ENCODE data around the gene SGMS2.
A peak's percentile ranks its signal among the peaks of the same experiment; 100 is the strongest.

SGMS2 gene

DNA sequence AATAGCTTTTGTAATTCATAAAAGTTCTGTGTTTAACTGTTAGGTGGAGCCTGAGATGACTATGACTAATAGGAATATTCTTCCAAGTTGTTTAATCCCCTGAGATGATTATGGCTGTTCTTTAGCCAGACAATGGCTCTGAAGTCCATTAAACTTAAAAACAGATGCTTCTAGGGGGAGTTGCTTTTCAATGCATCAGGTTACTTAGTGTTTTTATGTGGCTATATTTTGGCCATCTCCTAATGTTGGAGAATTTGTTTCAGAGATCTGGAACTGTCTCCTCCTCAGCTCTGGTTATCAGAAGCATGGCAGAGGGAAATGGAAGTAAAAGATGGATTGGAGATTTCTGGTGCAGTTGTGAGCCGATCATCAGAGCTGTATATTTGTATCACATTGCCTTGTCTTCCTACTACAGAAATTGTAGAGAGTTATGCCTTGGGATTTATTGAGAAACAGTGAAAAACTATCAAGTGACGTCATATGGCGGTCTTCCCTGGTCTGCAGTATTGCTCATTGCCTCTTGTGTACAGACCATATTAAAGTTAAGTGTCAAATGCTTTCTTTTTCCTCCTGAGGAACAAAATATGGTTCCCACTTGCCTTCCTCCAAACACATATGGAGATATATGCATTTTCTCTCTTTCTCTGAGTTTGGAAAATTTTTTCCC, 29.8 kb downstream of the SGMS2 start:
- Histone ChIP-seq H3K4ac (ENCODE audit: low read depth, low read length) (no peak overlapping the region), H3K27ac (ENCODE audit: low read depth, low read length) (no peak overlapping the region), H3K79me2 (ENCODE audit: control insufficient read depth, insufficient read depth, low read length, poor library complexity) (no peaks in the 10 kb centered on the region), H2AFZ (ENCODE audit: insufficient read depth, low read length, poor library complexity) (no peak overlapping the region), H3K4me3 (ENCODE audit: low read depth, low read length) (no peak overlapping the region), H3K14ac (ENCODE audit: low read length) (no peak overlapping the region), H3K27me3 (ENCODE audit: insufficient read depth, low read length) (no peaks in the 10 kb centered on the region), H4K8ac (ENCODE audit: low read depth, low read length) (no peak overlapping the region), H3K4me1 (ENCODE audit: control insufficient read depth in 1 of 2, insufficient read depth in 2 of 2, low read length in 2 of 2) (no peaks in the 10 kb centered on the region), H2AK5ac (ENCODE audit: low read length) (no peak overlapping the region), H3K18ac (ENCODE audit: low read length) (no peak overlapping the region), H3K4me2 (ENCODE audit: low read length) (no peak overlapping the region), H2BK5ac (ENCODE audit: low read depth, low read length, poor library complexity) (no peak overlapping the region), H4K12ac (ENCODE audit: low read depth, low read length) (no peak overlapping the region), H2BK120ac (ENCODE audit: insufficient read depth, low read length, poor library complexity) (no peak overlapping the region), H3K23ac (ENCODE audit: low read length) (no peak overlapping the region), H3K79me1 (ENCODE audit: low read length) (no peaks in the 10 kb centered on the region), H3K9ac (ENCODE audit: low read length) (no peak overlapping the region), H3K9me3 (ENCODE audit: insufficient read depth, low read depth, low read length) (no peaks in the 10 kb centered on the region), H4K91ac (ENCODE audit: low read depth, low read length) (no peak overlapping the region), H2BK12ac (ENCODE audit: low read length) (no peak overlapping the region), H3K36me3 (ENCODE audit: control insufficient read depth in 1 of 2, insufficient read depth in 2 of 2, low read length in 2 of 2) (no peaks in the 10 kb centered on the region)
- WGBS (ENCODE audit: extremely low coverage, insufficient coverage, insufficient read length), result no CpG with 5 or more reads among the region's 3 CpGs
- peak in 1 of 2 donors; percentile 65 for DNase-seq

DNA sequence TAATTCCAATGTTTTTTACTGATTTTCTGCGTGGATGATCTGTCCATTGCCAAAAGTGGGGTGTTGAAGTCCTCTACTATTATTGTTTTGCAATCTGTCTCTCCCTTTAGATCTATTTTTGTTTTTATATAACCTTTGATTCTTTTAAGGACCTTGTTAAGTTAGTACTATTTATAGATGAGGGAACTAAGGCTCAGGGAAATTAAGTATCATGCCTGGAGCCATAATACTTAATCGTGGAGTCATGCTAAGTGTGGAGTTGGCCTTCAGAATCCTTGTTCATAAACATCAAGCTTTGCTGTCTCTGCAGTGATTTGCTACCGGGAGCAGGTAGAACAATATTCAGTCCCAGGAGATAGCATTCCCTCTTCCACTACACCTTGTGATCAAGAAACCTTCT, 31.0 kb downstream of the SGMS2 start:
- no peak overlapping the region for H3K4ac ChIP-seq (ENCODE audit: low read depth, low read length)
- H4K8ac ChIP-seq (ENCODE audit: low read depth, low read length), result no peak overlapping the region
- no peak overlapping the region for H4K91ac ChIP-seq (ENCODE audit: low read depth, low read length)
- no peak overlapping the region for H2BK12ac ChIP-seq (ENCODE audit: low read length)
- no peaks in the 10 kb centered on the region for H3K9me3 ChIP-seq (ENCODE audit: insufficient read depth, low read depth, low read length)
- H3K36me3 ChIP-seq (ENCODE audit: control insufficient read depth in 1 of 2, insufficient read depth in 2 of 2, low read length in 2 of 2), result no peaks in the 10 kb centered on the region
- no peak overlapping the region for H3K27ac ChIP-seq (ENCODE audit: low read depth, low read length)
- no peak overlapping the region for H2AK5ac ChIP-seq (ENCODE audit: low read length)
- no peak for DNase-seq
- no peaks in the 10 kb centered on the region for H3K4me1 ChIP-seq (ENCODE audit: control insufficient read depth in 1 of 2, insufficient read depth in 2 of 2, low read length in 2 of 2)
- no peak overlapping the region for H2AFZ ChIP-seq (ENCODE audit: insufficient read depth, low read length, poor library complexity)
- H3K79me2 ChIP-seq (ENCODE audit: control insufficient read depth, insufficient read depth, low read length, poor library complexity), result no peaks in the 10 kb centered on the region
- H3K18ac ChIP-seq (ENCODE audit: low read length), result no peak overlapping the region
- no peak overlapping the region for H3K4me2 ChIP-seq (ENCODE audit: low read length)
- no peak overlapping the region for H3K14ac ChIP-seq (ENCODE audit: low read length)
- H3K79me1 ChIP-seq (ENCODE audit: low read length), result no peaks in the 10 kb centered on the region
- no peak overlapping the region for H2BK120ac ChIP-seq (ENCODE audit: insufficient read depth, low read length, poor library complexity)
- no peak overlapping the region for H3K23ac ChIP-seq (ENCODE audit: low read length)
- WGBS (ENCODE audit: extremely low coverage, insufficient coverage, insufficient read length), result no CpG with 5 or more reads among the region's 3 CpGs
- H2BK5ac ChIP-seq (ENCODE audit: low read depth, low read length, poor library complexity), result no peak overlapping the region
- H4K12ac ChIP-seq (ENCODE audit: low read depth, low read length), result no peak overlapping the region
- no peaks in the 10 kb centered on the region for H3K27me3 ChIP-seq (ENCODE audit: insufficient read depth, low read length)
- H3K9ac ChIP-seq (ENCODE audit: low read length), result no peak overlapping the region
- no peak overlapping the region for H3K4me3 ChIP-seq (ENCODE audit: low read depth, low read length)

DNA sequence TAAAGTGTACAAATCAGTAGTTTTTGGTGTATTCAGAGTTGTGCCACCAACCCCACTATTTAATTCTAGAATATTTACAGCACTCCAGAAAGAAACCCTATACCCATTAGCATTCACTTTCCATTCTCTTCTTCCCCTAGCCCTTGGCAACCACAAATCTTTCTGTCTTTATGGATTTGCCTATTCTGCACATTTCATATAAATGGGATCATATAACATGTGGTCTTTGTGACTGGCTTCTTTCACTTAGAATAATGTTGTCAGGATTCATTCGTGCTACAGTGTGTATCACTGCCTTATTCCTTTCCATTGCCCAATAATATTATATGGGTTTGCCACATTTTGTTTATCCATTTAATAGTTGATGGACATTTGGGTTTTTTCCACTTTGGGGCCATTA, 32.2 kb downstream of the SGMS2 start:
- Histone ChIP-seq H4K8ac (ENCODE audit: low read depth, low read length) (no peak overlapping the region), H3K27ac (ENCODE audit: low read depth, low read length) (no peak overlapping the region), H3K18ac (ENCODE audit: low read length) (no peak overlapping the region), H4K91ac (ENCODE audit: low read depth, low read length) (no peak overlapping the region), H3K36me3 (ENCODE audit: control insufficient read depth in 1 of 2, insufficient read depth in 2 of 2, low read length in 2 of 2) (no peaks in the 10 kb centered on the region), H2BK12ac (ENCODE audit: low read length) (no peak overlapping the region), H3K14ac (ENCODE audit: low read length) (no peak overlapping the region), H3K4me3 (ENCODE audit: low read depth, low read length) (no peak overlapping the region), H2BK5ac (ENCODE audit: low read depth, low read length, poor library complexity) (no peak overlapping the region), H3K23ac (ENCODE audit: low read length) (no peak overlapping the region), H3K9me3 (ENCODE audit: insufficient read depth, low read depth, low read length) (no peaks in the 10 kb centered on the region), H3K4ac (ENCODE audit: low read depth, low read length) (no peak overlapping the region), H3K79me2 (ENCODE audit: control insufficient read depth, insufficient read depth, low read length, poor library complexity) (no peaks in the 10 kb centered on the region), H2AK5ac (ENCODE audit: low read length) (no peak overlapping the region), H3K4me2 (ENCODE audit: low read length) (no peak overlapping the region), H3K79me1 (ENCODE audit: low read length) (no peaks in the 10 kb centered on the region), H3K9ac (ENCODE audit: low read length) (no peak overlapping the region), H3K27me3 (ENCODE audit: insufficient read depth, low read length) (no peaks in the 10 kb centered on the region), H4K12ac (ENCODE audit: low read depth, low read length) (no peak overlapping the region), H3K4me1 (ENCODE audit: control insufficient read depth in 1 of 2, insufficient read depth in 2 of 2, low read length in 2 of 2) (no peaks in the 10 kb centered on the region), H2AFZ (ENCODE audit: insufficient read depth, low read length, poor library complexity) (no peak overlapping the region), H2BK120ac (ENCODE audit: insufficient read depth, low read length, poor library complexity) (no peak overlapping the region)
- no CpG with 5 or more reads among the region's 1 CpG for WGBS (ENCODE audit: extremely low coverage, insufficient coverage, insufficient read length)
- DNase-seq, result no peak

DNA sequence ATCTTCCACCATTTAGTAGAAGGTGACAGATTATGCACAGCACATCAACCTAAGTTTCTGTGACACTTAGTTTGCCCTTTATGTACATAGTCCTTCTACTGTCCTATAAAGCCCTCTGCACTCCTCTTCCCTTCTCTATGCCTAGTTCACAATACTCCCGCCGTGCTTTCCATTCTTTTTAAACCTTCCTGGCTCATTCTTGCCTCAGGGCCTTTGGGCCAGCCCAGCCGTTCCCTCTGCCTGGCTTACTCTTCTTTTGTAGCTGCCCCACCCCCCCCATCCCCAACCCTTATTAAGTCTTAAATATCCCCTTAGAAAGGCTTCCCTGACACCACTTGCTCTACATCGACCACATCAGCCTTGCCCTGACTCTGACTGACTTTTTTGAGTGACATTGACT, 33.0 kb downstream of the SGMS2 start:
- Histone ChIP-seq H3K18ac (ENCODE audit: low read length) (no peak overlapping the region), H3K4me1 (ENCODE audit: control insufficient read depth in 1 of 2, insufficient read depth in 2 of 2, low read length in 2 of 2) (no peaks in the 10 kb centered on the region), H3K9ac (ENCODE audit: low read length) (no peak overlapping the region), H3K36me3 (ENCODE audit: control insufficient read depth in 1 of 2, insufficient read depth in 2 of 2, low read length in 2 of 2) (no peaks in the 10 kb centered on the region), H2AFZ (ENCODE audit: insufficient read depth, low read length, poor library complexity) (no peak overlapping the region), H3K79me2 (ENCODE audit: control insufficient read depth, insufficient read depth, low read length, poor library complexity) (no peaks in the 10 kb centered on the region), H4K91ac (ENCODE audit: low read depth, low read length) (no peak overlapping the region), H3K4me3 (ENCODE audit: low read depth, low read length) (no peak overlapping the region), H3K4ac (ENCODE audit: low read depth, low read length) (no peak overlapping the region), H3K27ac (ENCODE audit: low read depth, low read length) (no peak overlapping the region), H2AK5ac (ENCODE audit: low read length) (no peak overlapping the region), H2BK5ac (ENCODE audit: low read depth, low read length, poor library complexity) (no peak overlapping the region), H3K23ac (ENCODE audit: low read length) (no peak overlapping the region), H2BK12ac (ENCODE audit: low read length) (no peak overlapping the region), H3K79me1 (ENCODE audit: low read length) (no peaks in the 10 kb centered on the region), H3K9me3 (ENCODE audit: insufficient read depth, low read depth, low read length) (no peaks in the 10 kb centered on the region), H3K27me3 (ENCODE audit: insufficient read depth, low read length) (no peaks in the 10 kb centered on the region), H4K12ac (ENCODE audit: low read depth, low read length) (no peak overlapping the region), H4K8ac (ENCODE audit: low read depth, low read length) (no peak overlapping the region), H2BK120ac (ENCODE audit: insufficient read depth, low read length, poor library complexity) (no peak overlapping the region), H3K4me2 (ENCODE audit: low read length) (no peak overlapping the region), H3K14ac (ENCODE audit: low read length) (no peak overlapping the region)
- no CpG with 5 or more reads among the region's 4 CpGs for WGBS (ENCODE audit: extremely low coverage, insufficient coverage, insufficient read length)
- peak; percentile 69 to 84 for DNase-seq
